Lower leg skin (tissue), 4 donors: Measurements from ENCODE around the gene MAP4K3. TPM values are rescaled to one million over a fixed set of nuclear protein-coding genes. Genes with fewer than 3 reads are reported as not detected.

Experiments
- DNase-seq, 2 donors: peaks; one replicate each; pipeline ENCODE4 v3.0.0-alpha.2; 2019; ENCODE audit warnings: low spot score in 2 of 2
- H3K4me3 ChIP-seq: fragments of 200-600 bp; sonication (generic); 2 replicates; pipeline ENCODE4 v1.5.1; 2017; ENCODE audit warnings: mild to moderate bottlenecking, low read depth; ENCODE audit not compliant: poor library complexity, severe bottlenecking
- CTCF ChIP-seq, 3 donors: fragments of 450-650 bp; IDR thresholded peaks; one replicate each; pipeline ENCODE4 v1.5.1; 2016; ENCODE audit warnings: antibody characterized with exemption in 3 of 3, mild to moderate bottlenecking in 3 of 3, moderate library complexity in 2 of 3
- POLR2A ChIP-seq, 2 donors: fragments of 450-650 bp; IDR thresholded peaks; one replicate each; pipeline ENCODE4 v1.6.1; 2016 to 2017; ENCODE audit warnings: antibody characterized with exemption in 2 of 2, mild to moderate bottlenecking in 1 of 2, moderate library complexity in 1 of 2
- WGBS, 2 donors: methylation state at CpG; one replicate each; pipeline ENCODE4 v1.1.5; 2018; 5-methylcytosine and 5-hydroxymethylcytosine counted together
- intact Hi-C: fragments of 100-400 bp; cut with DNase I; formaldehyde crosslinking; loops from one replicate; pipeline ENCODE4 v1.15.0; 2023; ENCODE audit warnings: low total_unique reads
- total RNA-seq, 4 donors: library from RNA; depleted of rRNA; stranded (reverse); fragments of >200 nt; gene quantifications; one replicate each; pipeline ENCODE4 v1.1.0, GENCODE V29; 2016

The MAP4K3 gene
- total RNA-seq, 4 donors from 2014 or later: 43.1 to 68.8 (median 45.6) TPM

GRCh38 chr2:39313575-39313974 lies 123.5 kb downstream of the MAP4K3 start:
- WGBS, 2 donors: 93 to 97% methylated on average over 4 of the region's 4 CpGs
- H3K4me3 ChIP-seq: no peak overlapping the region
- TF ChIP-seq CTCF (IDR thresholded peaks at IDR 0.05): no peak
- TF ChIP-seq POLR2A (IDR thresholded peaks at IDR 0.05): no peak
- intact Hi-C loops: no loop called here
- no peak for DNase-seq

- no peak overlapping the region for H3K4me3 ChIP-seq
- no peak for TF ChIP-seq CTCF (IDR thresholded peaks at IDR 0.05)
- no peak for TF ChIP-seq POLR2A (IDR thresholded peaks at IDR 0.05)
- intact Hi-C loops: no loop called here
- no peak for DNase-seq
- WGBS, 2 donors: 93 to 96% methylated on average over 2 of the region's 2 CpGs
These were observed 125.6 kb downstream of the MAP4K3 start for GRCh38 chr2:39311469-39311868.

GRCh38 chr2:39308778-39309177 lies 128.3 kb downstream of the MAP4K3 start:
- DNase-seq: no peak
- TF ChIP-seq CTCF (IDR thresholded peaks at IDR 0.05) (no peak), POLR2A (IDR thresholded peaks at IDR 0.05) (no peak)
- WGBS, 2 donors: 91 to 95% methylated on average over 1 of the region's 1 CpG
- intact Hi-C loops: no loop called here
- no peak overlapping the region for H3K4me3 ChIP-seq

- DNase-seq: no peak
- 63 to 84% methylated on average over 1 of the region's 1 CpG for WGBS, 2 donors
- no peak overlapping the region for H3K4me3 ChIP-seq
- TF ChIP-seq POLR2A (IDR thresholded peaks at IDR 0.05) (no peak), CTCF (IDR thresholded peaks at IDR 0.05) (no peak)
- intact Hi-C loops: no loop called here
These were observed 130.5 kb downstream of the MAP4K3 start for GRCh38 chr2:39306626-39307025.

- WGBS, 2 donors: 84 to 96% methylated on average over 4 of the region's 4 CpGs
- TF ChIP-seq POLR2A (IDR thresholded peaks at IDR 0.05): no peak
- TF ChIP-seq CTCF (IDR thresholded peaks at IDR 0.05): no peak
These were observed 132.4 kb downstream of the MAP4K3 start for GRCh38 chr2:39304729-39305128.

GRCh38 chr2:39304200-39304599 lies 132.9 kb downstream of the MAP4K3 start:
- 88 to 97% methylated on average over 1 of the region's 1 CpG for WGBS, 2 donors
- TF ChIP-seq POLR2A (IDR thresholded peaks at IDR 0.05): no peak
- no peak for TF ChIP-seq CTCF (IDR thresholded peaks at IDR 0.05)
- DNase-seq: no peak
- H3K4me3 ChIP-seq: no peak overlapping the region
- intact Hi-C loops: no loop called here

More at GRCh38 chr2:39304729-39305128, 132.4 kb downstream of the MAP4K3 start:
- DNase-seq: no peak
- no peak overlapping the region for H3K4me3 ChIP-seq
- intact Hi-C loops: no loop called here
